CD4-positive, alpha-beta T cell treated with Interferon gamma for 1 hour (primary cell): ENCODE data around the gene VIM.
"Not testable (repeated sequence)": the region's sequence is repeated elsewhere in the genome, so short reads cannot be mapped to it uniquely, and the experiment has no call there.

Source experiments
- DNase-seq: peaks from one replicate; pipeline ENCODE4 v3.0.0-alpha.2; 2020

The VIM gene

GRCh38 chr10:17257466-17258321 is 29.7 kb downstream of the VIM start:
- peak; percentile 42 for DNase-seq

- no peak for DNase-seq
These were observed 34.5 kb downstream of the VIM start for GRCh38 chr10:17262502-17262901.

- DNase-seq, result no peak
These were observed 35.5 kb downstream of the VIM start for GRCh38 chr10:17263580-17263979.

GRCh38 chr10:17265468-17265867 is 37.4 kb downstream of the VIM start:
- DNase-seq, result no peak

GRCh38 chr10:17266549-17266948 is 38.5 kb downstream of the VIM start:
- DNase-seq, result not testable (repeated sequence)

GRCh38 chr10:17272648-17273047 is 44.6 kb downstream of the VIM start:
- no peak for DNase-seq

- no peak for DNase-seq
These were observed 45.4 kb downstream of the VIM start for GRCh38 chr10:17273403-17273802.

GRCh38 chr10:17276756-17277424 is 48.8 kb downstream of the VIM start:
- no peak for DNase-seq

- no peak for DNase-seq
These were observed 50.7 kb downstream of the VIM start for GRCh38 chr10:17278607-17279240.

GRCh38 chr10:17282311-17282710 is 54.3 kb downstream of the VIM start:
- no peak for DNase-seq

- DNase-seq, result no peak
These were observed 58.8 kb downstream of the VIM start for GRCh38 chr10:17286562-17287550.
